Neural progenitor cell (in vitro differentiated cells): ENCODE measurements around the gene PZP.

Experiments
- EZH2 ChIP-seq: fragments of 200-600 bp; sonication (generic); IDR thresholded peaks from 2 replicates; pipeline ENCODE4 v1.6.1; 2017; ENCODE audit warnings: antibody characterized with exemption, mild to moderate bottlenecking, moderate library complexity
- EZH2phosphoT487 ChIP-seq: fragments of 200-600 bp; sonication (generic); IDR thresholded peaks from 2 replicates; pipeline ENCODE4 v1.6.1; 2017; ENCODE audit warnings: antibody characterized with exemption
- TF ChIP-seq, protein P1 (sequence below): fragments of 200-600 bp; sonication (generic); IDR thresholded peaks from 2 replicates; pipeline ENCODE4 v1.5.1; 2017; ENCODE audit warnings: antibody characterized with exemption, mild to moderate bottlenecking

DNA sequence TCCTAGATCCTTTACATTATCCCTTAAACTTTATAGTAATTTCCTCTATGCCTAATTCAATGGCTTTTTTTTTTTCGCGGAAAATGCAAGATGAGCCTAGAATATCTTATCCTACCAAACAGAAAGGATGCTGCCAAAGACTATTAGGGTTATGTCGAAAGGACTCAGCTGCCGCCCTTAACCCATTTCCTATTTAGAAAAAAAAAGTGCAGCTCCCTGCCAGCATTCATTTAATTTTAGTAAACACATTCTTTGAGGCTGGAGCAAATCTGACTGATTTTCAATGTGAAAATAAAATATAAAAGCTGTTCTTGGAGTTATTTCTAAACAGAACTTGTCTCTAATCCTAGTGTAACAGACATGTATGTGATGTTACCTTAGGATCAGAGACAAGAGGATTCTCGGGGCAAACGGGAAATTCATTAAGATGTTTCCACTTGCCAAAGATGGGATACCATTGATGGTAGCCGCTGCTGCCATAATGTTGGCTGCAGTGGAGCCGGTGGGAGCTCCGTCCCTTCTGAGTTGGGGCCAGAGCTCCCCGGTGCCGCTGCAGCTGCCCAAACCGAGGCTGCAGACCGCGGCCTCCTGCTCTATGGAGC lies 84.3 kb downstream of the PZP start:
- TF ChIP-seq, protein P1, sequence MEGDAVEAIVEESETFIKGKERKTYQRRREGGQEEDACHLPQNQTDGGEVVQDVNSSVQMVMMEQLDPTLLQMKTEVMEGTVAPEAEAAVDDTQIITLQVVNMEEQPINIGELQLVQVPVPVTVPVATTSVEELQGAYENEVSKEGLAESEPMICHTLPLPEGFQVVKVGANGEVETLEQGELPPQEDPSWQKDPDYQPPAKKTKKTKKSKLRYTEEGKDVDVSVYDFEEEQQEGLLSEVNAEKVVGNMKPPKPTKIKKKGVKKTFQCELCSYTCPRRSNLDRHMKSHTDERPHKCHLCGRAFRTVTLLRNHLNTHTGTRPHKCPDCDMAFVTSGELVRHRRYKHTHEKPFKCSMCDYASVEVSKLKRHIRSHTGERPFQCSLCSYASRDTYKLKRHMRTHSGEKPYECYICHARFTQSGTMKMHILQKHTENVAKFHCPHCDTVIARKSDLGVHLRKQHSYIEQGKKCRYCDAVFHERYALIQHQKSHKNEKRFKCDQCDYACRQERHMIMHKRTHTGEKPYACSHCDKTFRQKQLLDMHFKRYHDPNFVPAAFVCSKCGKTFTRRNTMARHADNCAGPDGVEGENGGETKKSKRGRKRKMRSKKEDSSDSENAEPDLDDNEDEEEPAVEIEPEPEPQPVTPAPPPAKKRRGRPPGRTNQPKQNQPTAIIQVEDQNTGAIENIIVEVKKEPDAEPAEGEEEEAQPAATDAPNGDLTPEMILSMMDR = no peak
- no peak for TF ChIP-seq EZH2phosphoT487
- TF ChIP-seq EZH2 = no peak
